Esophagus (tissue), 2 donors: ENCODE data around the gene SMAD6. TPM values are rescaled to one million over a fixed set of nuclear protein-coding genes. Genes with fewer than 3 reads are reported as not detected.

Experiments used
- H3K27ac ChIP-seq, 2 donors: one replicate each; pipeline ENCODE4 v1.5.1; 2013; ENCODE audit warnings: low read depth in 2 of 2, mild to moderate bottlenecking in 2 of 2, inconsistent platforms in 1 of 2, low read length in 1 of 2, moderate library complexity in 1 of 2
- H3K27me3 ChIP-seq, 2 donors: one replicate each; pipeline ENCODE4 v1.6.1; 2013; ENCODE audit warnings: low read length in 2 of 2, control low read depth in 1 of 2, mild to moderate bottlenecking in 1 of 2; ENCODE audit not compliant: insufficient read depth in 2 of 2, control insufficient read depth in 1 of 2
- H3K36me3 ChIP-seq, 2 donors: one replicate each; pipeline ENCODE4 v1.6.1; 2013; ENCODE audit warnings: low read length in 1 of 2; ENCODE audit not compliant: control insufficient read depth in 2 of 2, insufficient read depth in 2 of 2
- H3K4me1 ChIP-seq, 2 donors: one replicate each; pipeline ENCODE4 v1.6.1; 2013; ENCODE audit warnings: low read length in 1 of 2; ENCODE audit not compliant: control insufficient read depth in 2 of 2, insufficient read depth in 2 of 2
- H3K4me3 ChIP-seq, 2 donors: one replicate each; pipeline ENCODE4 v1.5.1; 2013; ENCODE audit warnings: low read length in 2 of 2, mild to moderate bottlenecking in 2 of 2, low read depth in 1 of 2, moderate library complexity in 1 of 2
- H3K9me3 ChIP-seq, 2 donors: one replicate each; pipeline ENCODE4 v1.6.1; 2013; ENCODE audit warnings: mild to moderate bottlenecking in 2 of 2, low read depth in 1 of 2, low read length in 1 of 2, moderate library complexity in 1 of 2; ENCODE audit not compliant: control insufficient read depth in 2 of 2, insufficient read depth in 1 of 2
- WGBS, 2 donors: extraction: QIAGEN DNeasy Blood & Tissue Kit; methylation state at CpG; one replicate each; pipeline ENCODE4 v1.1.7; 2013; 5-methylcytosine and 5-hydroxymethylcytosine counted together
- polyA plus RNA-seq, 2 donors: library from polyadenylated mRNA; stranded (reverse); fragments of 200-250 nt; gene quantifications; one replicate each; pipeline ENCODE4 v1.2.3, GENCODE V29; 2013
- donor health status: healthy with polysubstance abuse.
- donor health status: Bipolar disorder and iron deficiency.

SMAD6 gene
- polyA plus RNA-seq, 2 donors = 0.75 to 1.6 TPM

DNA sequence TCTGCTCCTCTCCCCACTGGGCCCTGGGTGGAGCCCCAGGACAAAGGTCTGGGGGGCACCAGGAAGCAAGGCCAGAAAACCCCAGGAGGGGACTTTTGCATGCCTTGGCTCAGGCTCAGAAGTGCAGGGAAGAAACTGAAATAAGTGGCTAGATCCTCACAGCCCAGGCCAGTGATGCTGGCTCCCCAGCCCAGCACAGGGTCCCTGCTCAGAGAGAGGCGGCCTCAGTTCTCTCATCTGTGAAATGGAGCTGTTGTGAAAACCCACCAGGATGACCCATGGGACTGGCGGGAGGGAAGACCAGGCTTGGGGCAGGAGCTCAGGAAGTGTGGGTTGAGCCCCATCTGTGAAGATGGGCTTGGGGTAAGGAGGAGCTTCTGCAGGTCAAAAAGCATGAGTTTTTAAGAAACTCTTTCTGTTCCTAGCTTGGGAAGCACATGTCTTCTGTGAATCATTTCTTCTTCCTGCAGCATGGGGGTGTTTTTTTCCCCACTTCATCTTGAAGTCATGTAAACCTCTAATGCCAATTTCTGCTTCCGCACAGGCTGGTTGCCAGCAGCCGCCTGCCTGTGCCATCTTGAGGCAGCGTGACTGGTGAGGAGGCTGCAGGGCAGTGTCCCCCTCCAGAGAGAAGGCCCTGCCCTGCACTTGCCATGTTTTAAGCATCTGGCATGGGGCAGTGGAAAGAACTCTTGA is 118.6 kb downstream of the SMAD6 start:
- Histone ChIP-seq H3K36me3 (no peaks in the 10 kb centered on the region), H3K4me3 (no peak overlapping the region), H3K4me1 (peaks cover 0 to 3% of the 10 kb centered on the region in 2 donors), H3K27ac (no peak overlapping the region), H3K9me3 (no peaks in the 10 kb centered on the region), H3K27me3 (no peaks in the 10 kb centered on the region)
- 82 to 87% methylated on average over 5 of the region's 5 CpGs for WGBS, 2 donors

- no peaks in the 10 kb centered on the region for H3K27me3 ChIP-seq
- 80 to 82% methylated on average over 4 of the region's 4 CpGs for WGBS, 2 donors
- no peak overlapping the region for H3K4me3 ChIP-seq
- peaks cover 0 to 3% of the 10 kb centered on the region in 2 donors for H3K4me1 ChIP-seq
- no peak overlapping the region for H3K27ac ChIP-seq
- no peaks in the 10 kb centered on the region for H3K36me3 ChIP-seq
- H3K9me3 ChIP-seq = no peaks in the 10 kb centered on the region
Measured at GRCh38 chr15:66821307-66821706, 119.3 kb downstream of the SMAD6 start.

GRCh38 chr15:66822114-66822513 is 120.1 kb downstream of the SMAD6 start:
- 89% methylated on average over 8 of the region's 8 CpGs for WGBS, 2 donors

GRCh38 chr15:66822576-66822975 is 120.5 kb downstream of the SMAD6 start:
- Histone ChIP-seq H3K27ac (no peak overlapping the region), H3K4me3 (no peak overlapping the region), H3K9me3 (no peaks in the 10 kb centered on the region), H3K27me3 (no peaks in the 10 kb centered on the region), H3K4me1 (peaks cover 0 to 3% of the 10 kb centered on the region in 2 donors), H3K36me3 (no peaks in the 10 kb centered on the region)
- 90 to 91% methylated on average over 4 of the region's 4 CpGs for WGBS, 2 donors

More at GRCh38 chr15:66822114-66822513, 120.1 kb downstream of the SMAD6 start:
- Histone ChIP-seq H3K4me1 (peaks cover 0 to 3% of the 10 kb centered on the region in 2 donors), H3K27ac (no peak overlapping the region), H3K27me3 (no peaks in the 10 kb centered on the region), H3K4me3 (no peak overlapping the region), H3K36me3 (no peaks in the 10 kb centered on the region), H3K9me3 (no peaks in the 10 kb centered on the region)

- Histone ChIP-seq H3K27ac (no peak overlapping the region), H3K9me3 (no peaks in the 10 kb centered on the region), H3K4me3 (no peak overlapping the region), H3K36me3 (no peaks in the 10 kb centered on the region), H3K4me1 (peaks cover 0 to 3% of the 10 kb centered on the region in 2 donors), H3K27me3 (no peaks in the 10 kb centered on the region)
- WGBS, 2 donors = 95 to 97% methylated on average over 9 of the region's 9 CpGs
Measured at GRCh38 chr15:66823601-66824000, 121.6 kb downstream of the SMAD6 start.

- H3K4me1 ChIP-seq = peaks cover 0 to 3% of the 10 kb centered on the region in 2 donors
- H3K9me3 ChIP-seq = no peaks in the 10 kb centered on the region
- H3K4me3 ChIP-seq = no peak overlapping the region
- H3K27me3 ChIP-seq = no peaks in the 10 kb centered on the region
- WGBS, 2 donors = 88 to 94% methylated on average over 3 of the region's 3 CpGs
- no peaks in the 10 kb centered on the region for H3K36me3 ChIP-seq
- no peak overlapping the region for H3K27ac ChIP-seq
Measured at GRCh38 chr15:66824424-66824823, 122.4 kb downstream of the SMAD6 start.

DNA sequence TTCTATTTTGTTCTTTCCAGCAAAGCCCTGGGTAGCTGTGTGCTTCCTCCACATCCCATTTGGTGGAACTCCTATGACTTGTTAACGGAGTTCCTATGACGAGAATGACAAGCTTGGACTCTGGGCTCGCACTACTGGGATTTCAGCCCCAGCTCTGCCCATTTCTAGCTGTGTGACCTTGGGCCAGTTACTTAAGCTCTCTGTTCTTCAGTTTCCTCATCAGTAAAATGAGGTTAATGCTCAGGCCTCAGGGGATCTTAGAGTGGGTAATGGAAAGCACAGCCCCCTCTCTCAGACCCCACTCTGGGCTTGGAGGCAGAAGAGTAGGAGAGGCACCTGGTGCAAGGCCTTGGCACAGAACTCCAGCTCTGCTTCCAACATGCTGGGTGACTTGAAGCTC is 123.1 kb downstream of the SMAD6 start:
- no peak overlapping the region for H3K27ac ChIP-seq
- no peaks in the 10 kb centered on the region for H3K27me3 ChIP-seq
- H3K4me1 ChIP-seq = peaks cover 0 to 5% of the 10 kb centered on the region in 2 donors
- 94 to 95% methylated on average over 3 of the region's 3 CpGs for WGBS, 2 donors
- no peaks in the 10 kb centered on the region for H3K36me3 ChIP-seq
- H3K4me3 ChIP-seq = no peak overlapping the region
- no peaks in the 10 kb centered on the region for H3K9me3 ChIP-seq

GRCh38 chr15:66825731-66826130 is 123.7 kb downstream of the SMAD6 start:
- Histone ChIP-seq H3K9me3 (no peaks in the 10 kb centered on the region), H3K4me3 (no peak overlapping the region), H3K36me3 (no peaks in the 10 kb centered on the region), H3K27ac (no peak overlapping the region), H3K27me3 (no peaks in the 10 kb centered on the region), H3K4me1 (peaks cover 0 to 2% of the 10 kb centered on the region in 2 donors)
- 90 to 92% methylated on average over 7 of the region's 7 CpGs for WGBS, 2 donors

GRCh38 chr15:66826507-66826906 is 124.5 kb downstream of the SMAD6 start:
- WGBS, 2 donors = 80 to 88% methylated on average over 3 of the region's 3 CpGs

DNA sequence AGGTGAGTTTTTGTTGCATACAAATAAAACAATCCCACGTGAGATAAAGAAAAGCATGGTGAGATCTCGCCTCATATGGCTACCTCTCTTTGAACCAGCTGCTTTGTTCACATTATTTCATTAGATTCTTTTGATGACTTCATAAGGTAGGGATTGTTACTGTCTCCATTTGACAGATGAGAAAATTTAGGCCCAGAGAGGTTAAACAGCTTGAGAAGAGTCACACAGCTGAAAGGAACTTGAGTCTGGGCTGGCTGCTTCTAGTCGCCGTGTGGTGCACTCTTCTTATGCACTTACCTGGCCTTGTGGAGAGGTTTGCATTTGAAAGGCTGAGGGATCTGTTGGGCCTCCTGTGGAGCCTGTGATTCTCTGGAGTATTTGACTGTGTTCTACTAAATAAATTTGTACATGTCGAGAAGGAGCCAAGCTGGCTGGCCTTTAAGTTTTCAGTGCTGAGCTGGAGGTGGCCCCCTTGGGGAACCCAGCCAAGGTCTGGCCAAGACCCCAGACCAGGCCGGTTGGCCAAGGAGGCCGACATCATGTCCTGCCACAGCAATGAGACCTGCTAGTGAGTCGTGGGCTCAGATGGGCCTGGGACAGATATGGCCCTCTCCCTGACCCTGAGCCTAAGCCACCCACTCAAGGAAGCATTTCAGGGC is 125.1 kb downstream of the SMAD6 start:
- H3K27ac ChIP-seq = no peak overlapping the region
- no peak overlapping the region for H3K4me3 ChIP-seq
- 88 to 91% methylated on average over 8 of the region's 8 CpGs for WGBS, 2 donors
- no peaks in the 10 kb centered on the region for H3K9me3 ChIP-seq
- H3K4me1 ChIP-seq = peaks cover 0 to 2% of the 10 kb centered on the region in 2 donors
- H3K27me3 ChIP-seq = no peaks in the 10 kb centered on the region
- no peaks in the 10 kb centered on the region for H3K36me3 ChIP-seq

More at GRCh38 chr15:66826507-66826906, 124.5 kb downstream of the SMAD6 start:
- Histone ChIP-seq H3K36me3 (no peaks in the 10 kb centered on the region), H3K27me3 (no peaks in the 10 kb centered on the region), H3K9me3 (no peaks in the 10 kb centered on the region), H3K27ac (no peak overlapping the region), H3K4me1 (peaks cover 0 to 2% of the 10 kb centered on the region in 2 donors), H3K4me3 (no peak overlapping the region)
